ENCODE data around the gene GIGYF1.
"Not testable (repeated sequence)": the region's sequence is repeated elsewhere in the genome, so short reads cannot be mapped to it uniquely, and the experiment has no call there.

Gene GIGYF1

DNA sequence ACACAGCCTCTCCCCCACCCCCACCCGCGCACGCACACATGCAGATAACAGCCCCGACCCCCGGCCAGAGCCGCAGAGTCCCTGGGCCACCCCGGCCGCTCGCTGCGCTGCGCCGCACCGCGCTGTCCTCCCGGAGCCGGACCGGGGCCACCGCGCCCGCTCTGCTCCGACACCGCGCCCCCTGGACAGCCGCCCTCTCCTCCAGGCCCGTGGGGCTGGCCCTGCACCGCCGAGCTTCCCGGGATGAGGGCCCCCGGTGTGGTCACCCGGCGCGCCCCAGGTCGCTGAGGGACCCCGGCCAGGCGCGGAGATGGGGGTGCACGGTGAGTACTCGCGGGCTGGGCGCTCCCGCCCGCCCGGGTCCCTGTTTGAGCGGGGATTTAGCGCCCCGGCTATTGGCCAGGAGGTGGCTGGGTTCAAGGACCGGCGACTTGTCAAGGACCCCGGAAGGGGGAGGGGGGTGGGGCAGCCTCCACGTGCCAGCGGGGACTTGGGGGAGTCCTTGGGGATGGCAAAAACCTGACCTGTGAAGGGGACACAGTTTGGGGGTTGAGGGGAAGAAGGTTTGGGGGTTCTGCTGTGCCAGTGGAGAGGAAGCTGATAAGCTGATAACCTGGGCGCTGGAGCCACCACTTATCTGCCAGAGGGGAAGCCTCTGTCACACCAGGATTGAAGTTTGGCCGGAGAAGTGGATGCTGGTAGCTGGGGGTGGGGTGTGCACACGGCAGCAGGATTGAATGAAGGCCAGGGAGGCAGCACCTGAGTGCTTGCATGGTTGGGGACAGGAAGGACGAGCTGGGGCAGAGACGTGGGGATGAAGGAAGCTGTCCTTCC is 26.8 kb upstream of the GIGYF1 start:
- no peak for DNase-seq
- TF ChIP-seq GATA1 (IDR thresholded peaks at IDR 0.05; ENCODE audit: low read depth, low read length) (no peak), POLR2A (IDR thresholded peaks at IDR 0.05; ENCODE audit: low read length) (no peak)

DNA sequence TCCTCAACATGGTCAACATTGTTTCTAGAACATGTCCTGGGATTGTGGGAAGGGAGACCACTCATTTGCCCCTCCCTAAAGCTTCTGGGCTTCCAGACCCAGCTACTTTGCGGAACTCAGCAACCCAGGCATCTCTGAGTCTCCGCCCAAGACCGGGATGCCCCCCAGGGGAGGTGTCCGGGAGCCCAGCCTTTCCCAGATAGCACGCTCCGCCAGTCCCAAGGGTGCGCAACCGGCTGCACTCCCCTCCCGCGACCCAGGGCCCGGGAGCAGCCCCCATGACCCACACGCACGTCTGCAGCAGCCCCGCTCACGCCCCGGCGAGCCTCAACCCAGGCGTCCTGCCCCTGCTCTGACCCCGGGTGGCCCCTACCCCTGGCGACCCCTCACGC is 26.2 kb upstream of the GIGYF1 start, which contains the start of gene EPO:
Gene EPO (plus strand): TSS at position 190 of the 392 bp plus-strand sequence. CDS start 513 bp downstream, outside the sequence.
- TF ChIP-seq POLR2A (IDR thresholded peaks at IDR 0.05; ENCODE audit: low read length) (no peak), GATA1 (IDR thresholded peaks at IDR 0.05; ENCODE audit: low read depth, low read length) (no peak)
- no peak for DNase-seq

DNA sequence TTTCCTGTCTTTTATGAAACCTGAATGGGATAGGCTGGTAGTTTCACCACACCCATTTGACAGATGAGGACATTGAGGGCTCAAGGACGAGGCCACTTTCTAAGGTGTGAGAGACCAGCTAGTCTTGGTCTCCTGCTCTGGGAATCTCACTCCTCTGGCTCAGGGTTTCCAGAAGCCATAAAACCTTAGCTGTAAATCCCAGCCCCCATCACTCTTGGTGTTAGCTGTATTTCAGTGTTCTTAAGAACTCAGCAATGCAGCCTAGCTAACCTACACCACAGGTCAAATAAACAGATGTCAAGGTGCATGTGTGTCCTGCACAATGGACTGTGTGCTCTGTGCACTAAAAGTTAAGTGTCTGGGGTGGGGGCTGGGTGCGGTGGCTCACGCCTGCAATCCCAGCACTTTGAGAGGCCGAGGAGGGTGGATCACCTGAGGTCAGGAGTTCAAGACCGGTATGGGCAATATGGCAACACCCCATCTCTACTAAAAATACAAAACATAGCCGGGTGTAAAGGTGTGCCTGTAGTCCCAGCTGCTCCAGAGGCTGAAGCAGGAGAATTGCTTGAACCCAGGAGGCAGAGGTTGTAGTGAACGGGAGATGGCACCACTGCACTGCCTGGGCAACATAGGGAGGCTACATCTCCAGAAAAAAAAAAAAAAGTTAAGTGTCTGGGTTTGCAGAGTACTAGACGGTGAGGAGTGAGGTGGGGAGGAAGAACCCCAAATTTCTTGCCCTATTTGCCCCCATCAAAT is 25.7 kb upstream of the GIGYF1 start:
- DNase-seq: no peak
- TF ChIP-seq POLR2A (IDR thresholded peaks at IDR 0.05; ENCODE audit: low read length) (no peak), GATA1 (IDR thresholded peaks at IDR 0.05; ENCODE audit: low read depth, low read length) (no peak)

DNA sequence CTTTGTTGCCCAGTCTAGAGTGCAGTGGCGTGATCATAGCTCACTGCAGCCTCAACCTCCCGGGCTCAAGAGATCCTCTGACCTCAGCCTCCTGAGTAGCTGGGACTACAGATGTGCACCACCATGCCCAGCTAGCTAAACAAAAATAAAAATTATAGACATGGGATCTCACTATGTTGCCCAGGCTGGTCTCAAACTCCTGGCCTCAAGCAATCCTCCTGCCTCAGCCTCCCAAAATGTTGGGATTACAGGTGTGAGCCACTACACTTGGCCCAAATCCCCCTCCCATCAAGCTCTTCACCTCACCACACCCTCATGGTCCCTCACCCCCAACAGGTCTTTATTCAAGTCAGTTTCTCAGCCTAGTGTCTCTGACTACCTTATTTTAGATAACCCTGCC is 23.0 kb upstream of the GIGYF1 start:
- not testable (repeated sequence) for DNase-seq

DNA sequence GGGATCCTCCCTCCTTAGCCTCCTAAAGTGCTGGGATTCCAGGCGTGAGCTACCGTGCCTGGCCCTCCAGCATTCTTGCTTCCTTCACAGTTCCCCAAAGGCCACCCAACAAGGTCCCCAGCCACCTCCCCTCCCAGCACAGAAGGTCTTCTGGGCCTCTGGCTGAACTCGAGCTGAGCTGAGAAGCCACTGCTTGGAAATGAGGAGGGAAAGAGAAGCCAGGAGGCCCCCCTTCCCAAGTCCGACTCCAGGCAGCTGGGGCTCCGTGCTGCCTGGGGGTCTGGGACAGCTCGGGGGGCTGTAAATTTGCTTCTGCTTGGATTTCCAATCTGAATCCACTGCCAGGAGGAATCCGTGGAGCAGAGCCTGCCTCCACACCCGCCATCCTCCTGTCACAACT is 20.7 kb upstream of the GIGYF1 start:
- TF ChIP-seq GATA1 (IDR thresholded peaks at IDR 0.05; ENCODE audit: low read depth, low read length): no peak
- no peak for TF ChIP-seq POLR2A (IDR thresholded peaks at IDR 0.05; ENCODE audit: low read length)
- DNase-seq: no peak

DNA sequence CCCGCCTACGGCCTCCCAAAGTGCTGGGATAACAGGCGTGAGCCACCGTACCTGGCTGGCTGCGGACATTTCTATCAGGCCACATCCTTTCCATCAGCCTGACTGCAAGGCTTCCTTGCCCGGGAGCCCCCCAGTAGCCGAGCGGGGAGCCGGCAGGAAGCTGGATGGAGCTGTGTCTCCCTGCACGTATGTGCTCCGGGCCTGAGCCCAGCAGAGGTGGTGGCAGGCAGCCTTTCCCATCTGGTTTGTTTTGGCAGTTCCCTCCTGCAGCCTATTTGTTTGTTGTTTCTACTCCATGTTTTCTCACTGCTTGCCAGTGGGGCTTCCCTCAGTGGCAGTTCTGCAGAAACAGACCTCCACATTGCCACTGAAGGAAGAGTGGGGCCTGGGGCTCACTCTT is 17.3 kb upstream of the GIGYF1 start:
- TF ChIP-seq POLR2A (IDR thresholded peaks at IDR 0.05; ENCODE audit: low read length) (no peak), GATA1 (IDR thresholded peaks at IDR 0.05; ENCODE audit: low read depth, low read length) (no peak)
- no peak for DNase-seq

DNA sequence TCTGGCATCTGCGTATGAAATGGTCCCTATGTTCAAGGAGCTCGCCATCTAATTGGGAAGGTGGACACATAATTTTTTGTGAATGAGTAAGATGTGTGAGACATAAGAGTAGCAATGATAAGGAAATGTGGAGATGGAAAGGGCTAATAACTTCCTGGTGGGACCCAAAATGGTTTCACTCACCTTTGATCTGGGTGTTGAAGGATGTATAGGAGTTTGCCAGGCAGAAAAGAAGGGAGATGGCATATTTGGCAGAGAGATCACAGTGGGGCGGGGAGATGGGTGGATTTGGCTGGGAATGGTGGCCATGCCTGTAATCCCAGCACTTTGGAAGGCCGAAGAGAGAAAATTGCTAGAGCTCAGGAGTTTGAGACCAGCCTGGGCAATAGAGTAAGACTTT is 16.4 kb upstream of the GIGYF1 start:
- TF ChIP-seq GATA1 (IDR thresholded peaks at IDR 0.05; ENCODE audit: low read depth, low read length) (no peak), POLR2A (IDR thresholded peaks at IDR 0.05; ENCODE audit: low read length) (no peak)

DNA sequence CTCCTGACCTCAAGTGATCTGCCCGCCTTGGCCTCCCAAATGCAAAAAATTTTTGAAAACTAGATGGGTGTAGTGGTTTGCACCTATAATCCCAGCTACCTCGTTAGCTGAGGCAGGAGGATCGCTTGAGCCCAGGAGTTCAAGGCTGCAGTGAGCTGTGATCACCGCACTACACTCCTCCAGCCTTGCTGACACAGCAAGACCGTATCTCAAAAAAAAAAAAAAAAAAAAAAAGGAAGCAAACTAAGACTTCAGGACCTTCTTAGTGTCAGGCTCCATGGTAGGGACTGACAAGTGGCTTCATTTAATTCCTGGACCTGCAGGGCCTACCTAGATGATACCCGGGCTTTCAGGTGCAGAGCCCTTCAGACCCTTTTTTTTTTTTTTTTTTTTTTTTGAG is 14.3 kb upstream of the GIGYF1 start:
- DNase-seq: no peak
- TF ChIP-seq POLR2A (IDR thresholded peaks at IDR 0.05; ENCODE audit: low read length) (no peak), GATA1 (IDR thresholded peaks at IDR 0.05; ENCODE audit: low read depth, low read length) (no peak)

More for the DNA sequence above, 16.4 kb upstream of the GIGYF1 start:
- DNase-seq: no peak

DNA sequence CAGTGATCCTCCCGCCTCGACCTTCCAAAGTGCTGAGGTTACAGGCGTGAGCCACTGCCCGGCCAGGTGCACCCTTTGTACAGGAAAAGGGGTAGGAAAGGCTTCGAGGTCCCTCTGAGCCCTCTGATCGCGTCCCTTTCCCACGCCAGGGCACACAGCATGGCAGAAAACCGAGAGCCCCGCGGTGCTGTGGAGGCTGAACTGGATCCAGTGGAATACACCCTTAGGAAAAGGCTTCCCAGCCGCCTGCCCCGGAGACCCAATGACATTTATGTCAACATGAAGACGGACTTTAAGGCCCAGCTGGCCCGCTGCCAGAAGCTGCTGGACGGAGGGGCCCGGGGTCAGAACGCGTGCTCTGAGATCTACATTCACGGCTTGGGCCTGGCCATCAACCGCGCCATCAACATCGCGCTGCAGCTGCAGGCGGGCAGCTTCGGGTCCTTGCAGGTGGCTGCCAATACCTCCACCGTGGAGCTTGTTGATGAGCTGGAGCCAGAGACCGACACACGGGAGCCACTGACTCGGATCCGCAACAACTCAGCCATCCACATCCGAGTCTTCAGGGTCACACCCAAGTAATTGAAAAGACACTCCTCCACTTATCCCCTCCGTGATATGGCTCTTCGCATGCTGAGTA is 12.7 kb upstream of the GIGYF1 start:
- TF ChIP-seq POLR2A (IDR thresholded peaks at IDR 0.05; ENCODE audit: low read length) (no peak), GATA1 (IDR thresholded peaks at IDR 0.05; ENCODE audit: low read depth, low read length) (no peak)
- DNase-seq: peak in 1 of 2 experiments; percentile 38

DNA sequence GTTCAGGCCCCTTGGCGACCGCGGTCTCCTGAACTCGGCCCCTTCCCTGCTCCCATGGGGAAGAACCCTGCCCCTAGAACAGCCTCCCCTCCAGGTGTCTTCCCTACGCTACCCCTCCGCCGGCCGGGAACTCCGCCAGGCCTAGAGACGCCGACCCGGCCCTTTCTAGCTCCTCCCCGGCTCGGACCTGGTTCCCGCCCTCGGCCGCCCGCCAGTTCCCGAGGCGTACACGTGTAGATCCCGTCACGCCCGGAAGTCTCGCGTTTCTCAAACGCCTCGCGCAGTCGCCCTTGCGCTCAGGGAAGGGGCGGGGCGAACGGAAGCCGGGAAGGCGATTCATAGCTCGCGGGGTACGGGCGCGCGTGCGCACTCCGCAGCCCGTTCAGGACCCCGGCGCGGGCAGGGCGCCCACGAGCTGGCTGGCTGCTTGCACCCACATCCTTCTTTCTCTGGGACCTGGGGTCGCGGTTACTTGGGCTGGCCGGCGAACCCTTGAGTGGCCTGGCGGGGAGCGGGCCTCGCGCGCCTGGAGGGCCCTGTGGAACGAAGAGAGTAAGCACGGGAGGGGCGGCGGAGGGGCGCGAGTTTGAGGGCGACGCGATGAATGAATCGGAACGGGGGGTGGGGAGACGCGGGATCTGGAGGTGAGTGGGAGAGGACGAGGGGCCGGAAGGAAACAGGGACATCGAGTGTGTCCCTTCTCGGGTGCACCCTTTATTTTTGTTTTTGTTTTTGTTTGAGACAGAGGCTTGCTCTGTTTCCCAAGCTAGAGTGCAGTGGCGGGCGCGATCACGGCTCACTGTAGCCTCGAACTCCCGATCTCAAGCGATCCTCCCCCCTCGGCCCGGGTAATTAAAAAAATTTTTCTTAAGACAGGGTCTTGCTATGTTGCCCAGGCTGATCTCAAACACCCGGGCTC is 12.0 kb upstream of the GIGYF1 start, which contains the start of gene POP7:
Gene POP7 (plus strand): TSS at position 369 of the 919 bp plus-strand sequence. CDS start 710 bp downstream, outside the sequence.
- TF ChIP-seq GATA1 (IDR thresholded peaks at IDR 0.05; ENCODE audit: low read depth, low read length) (no peak), POLR2A (IDR thresholded peaks at IDR 0.05; ENCODE audit: low read length) (peak; percentile 81)
- DNase-seq: peak; percentile 99

DNA sequence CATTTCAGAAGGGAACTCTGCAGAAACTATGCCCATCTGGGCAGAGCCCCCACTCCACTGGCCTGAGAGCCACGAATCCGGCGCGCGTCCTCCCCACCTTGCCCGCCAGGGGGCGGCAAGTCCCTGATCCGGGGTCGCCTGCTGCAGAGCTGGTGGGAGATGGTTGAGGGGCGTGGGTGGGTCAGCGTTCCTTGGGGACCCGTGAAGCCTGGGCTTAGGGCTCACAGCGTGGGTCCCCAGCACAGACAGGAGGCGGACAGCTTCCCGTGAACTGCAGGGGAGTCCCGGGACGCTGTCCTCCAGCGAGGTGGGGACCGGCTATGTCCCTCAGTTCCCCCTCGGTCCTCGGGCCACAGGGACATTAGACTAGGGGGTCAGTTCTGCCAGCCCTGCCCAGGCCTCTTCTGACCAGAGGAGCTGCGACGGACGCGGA is 11.3 kb upstream of the GIGYF1 start:
- DNase-seq: peak; percentile 85 to 88
- TF ChIP-seq GATA1 (IDR thresholded peaks at IDR 0.05; ENCODE audit: low read depth, low read length) (no peak), POLR2A (IDR thresholded peaks at IDR 0.05; ENCODE audit: low read length) (no peak)

DNA sequence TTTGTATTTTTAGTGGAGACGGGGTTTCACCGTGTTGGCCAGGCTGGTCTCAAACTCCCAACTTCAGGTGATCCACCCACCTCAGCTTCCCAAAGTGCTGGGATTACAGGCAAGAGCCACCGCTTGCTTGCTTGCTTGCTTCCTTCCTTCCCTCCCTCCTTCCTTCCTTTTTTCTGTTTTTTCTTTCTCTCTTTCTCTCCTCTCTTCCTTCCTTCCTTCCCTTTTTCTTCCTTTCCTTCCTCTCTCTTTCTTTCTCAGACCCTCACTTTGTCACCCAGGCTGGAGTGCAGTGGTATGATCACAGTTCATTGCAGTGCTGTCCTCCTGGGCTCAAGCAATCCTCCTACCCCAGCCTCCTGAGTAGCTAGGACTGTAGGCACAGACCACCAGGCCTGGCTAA is 7.0 kb upstream of the GIGYF1 start:
- not testable (repeated sequence) for DNase-seq

DNA sequence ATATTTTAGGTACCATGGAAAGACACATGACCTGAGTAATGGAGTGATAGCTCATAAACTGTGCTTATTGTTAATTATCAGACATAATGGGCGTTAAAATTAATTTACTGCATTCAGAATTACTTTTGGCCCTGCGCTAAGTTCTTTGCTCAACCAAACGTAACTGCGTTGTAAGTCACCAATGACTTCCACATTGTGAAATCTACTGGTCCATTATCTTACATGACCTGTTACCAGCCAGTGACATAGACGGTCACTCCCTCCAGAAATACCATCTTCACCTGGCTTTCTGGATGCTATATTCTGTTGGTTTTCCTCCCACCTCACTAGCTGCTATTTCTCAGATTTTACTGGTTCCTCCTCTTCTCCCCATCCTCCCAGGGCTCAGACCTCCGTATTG is 5.0 kb upstream of the GIGYF1 start:
- TF ChIP-seq GATA1 (IDR thresholded peaks at IDR 0.05; ENCODE audit: low read depth, low read length) (no peak), POLR2A (IDR thresholded peaks at IDR 0.05; ENCODE audit: low read length) (no peak)
- no peak for DNase-seq
